Activated gamma-delta T cell treated with Interleukin-2 at 50 U/mL for 16 hours (primary cell): ENCODE measurements around the gene AMMECR1L.
"Not testable (repeated sequence)": the region's sequence is repeated elsewhere in the genome, so short reads cannot be mapped to it uniquely, and the experiment has no call there.

Experiments
- DNase-seq: peaks from one replicate; pipeline ENCODE4 v3.0.0-alpha.2; 2020

Gene AMMECR1L

DNA sequence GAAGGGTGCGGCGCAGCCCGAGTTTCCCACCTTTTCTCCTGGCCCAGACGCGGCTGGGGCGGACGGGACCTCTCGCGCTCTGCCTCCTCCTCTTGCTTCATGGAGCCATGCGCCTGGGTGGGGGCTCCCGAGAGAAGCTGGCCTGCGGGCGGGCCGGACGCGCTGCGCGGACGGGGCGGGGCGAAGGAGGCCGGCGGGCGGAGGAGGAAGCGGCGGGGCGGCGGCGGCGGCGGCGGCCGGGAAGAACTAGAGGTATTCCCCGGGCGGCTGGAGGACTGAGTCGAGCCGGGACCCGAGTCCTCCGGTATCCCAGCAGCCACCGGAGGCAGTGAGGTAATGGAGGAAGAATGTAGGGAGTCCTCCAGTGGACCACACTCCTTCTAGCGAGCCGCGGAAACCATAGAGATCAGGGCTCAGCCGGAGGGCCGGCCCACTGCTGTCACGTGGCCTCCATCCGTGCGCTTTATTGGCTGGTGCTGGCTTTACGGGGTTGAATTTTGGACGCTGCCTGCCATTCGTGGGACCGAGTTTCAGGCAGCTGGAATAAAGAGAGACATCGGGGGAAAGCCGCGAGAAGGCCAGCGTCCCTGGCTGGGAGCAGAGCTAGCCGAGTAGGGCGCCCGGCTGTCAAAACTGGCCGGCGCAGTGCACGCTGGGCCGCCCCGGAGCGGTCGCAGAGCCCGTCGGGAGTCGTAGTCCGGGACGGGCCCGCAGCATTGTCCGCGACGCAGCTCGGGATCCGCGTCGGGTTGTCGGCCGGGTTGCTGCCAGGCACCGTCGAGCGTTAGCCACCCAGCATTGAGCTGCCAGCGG lies at the start of gene AMMECR1L:
TSS of gene AMMECR1L (minus strand) at position 177 of the 813 bp plus-strand sequence. CDS start 11,722 bp downstream, outside the sequence.
- peak; percentile 63 for DNase-seq

DNA sequence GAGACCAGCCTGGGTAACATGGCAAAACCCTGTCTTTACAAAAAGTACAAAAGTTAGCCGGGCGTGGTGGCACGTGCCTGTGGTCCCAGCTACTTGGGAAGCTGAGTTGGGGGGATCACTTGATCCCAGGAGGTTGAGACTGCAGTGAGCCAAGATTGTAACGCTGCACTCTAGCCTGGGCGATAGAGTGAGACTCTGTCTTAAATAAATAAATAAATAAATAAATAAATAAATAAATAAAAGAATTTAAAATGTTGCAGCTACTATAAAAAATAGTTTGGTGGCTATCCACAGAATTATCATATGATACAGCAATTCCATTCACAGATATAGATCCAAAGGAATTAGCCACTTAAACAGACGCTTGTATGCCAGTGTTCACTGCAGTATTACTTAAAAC lies 49.6 kb upstream of the AMMECR1L start:
- no peak for DNase-seq

DNA sequence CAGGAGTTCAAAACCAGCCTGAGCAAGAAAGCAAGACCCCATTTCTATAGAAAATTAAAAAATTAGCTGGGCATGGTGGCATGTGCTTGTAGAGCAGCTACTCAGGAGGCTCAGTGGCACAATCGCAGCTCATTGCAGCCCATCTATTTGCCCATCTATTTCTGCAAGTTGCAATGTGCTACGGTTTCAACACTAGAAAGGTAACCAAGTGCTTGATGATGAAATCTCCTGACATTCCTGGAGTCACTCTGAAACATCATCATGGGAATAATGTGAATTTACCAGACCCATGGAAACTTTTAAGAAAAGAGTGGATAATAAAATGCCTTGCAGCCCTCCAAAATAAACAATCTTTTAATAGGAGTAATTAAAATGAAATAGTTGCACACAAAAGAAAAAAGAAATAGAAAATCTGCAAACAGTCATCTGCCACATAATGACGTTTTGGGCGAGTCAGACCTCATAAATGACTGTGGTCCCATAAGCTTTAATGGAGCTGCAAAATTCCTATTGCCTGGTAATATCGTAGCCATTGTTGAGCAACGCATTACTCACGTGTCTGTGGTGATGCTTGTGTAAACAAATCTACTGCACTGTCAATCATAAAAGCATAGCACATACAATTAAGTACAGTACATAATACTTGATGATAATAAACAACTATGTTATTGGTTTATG lies 46.6 kb upstream of the AMMECR1L start:
- DNase-seq = no peak

DNA sequence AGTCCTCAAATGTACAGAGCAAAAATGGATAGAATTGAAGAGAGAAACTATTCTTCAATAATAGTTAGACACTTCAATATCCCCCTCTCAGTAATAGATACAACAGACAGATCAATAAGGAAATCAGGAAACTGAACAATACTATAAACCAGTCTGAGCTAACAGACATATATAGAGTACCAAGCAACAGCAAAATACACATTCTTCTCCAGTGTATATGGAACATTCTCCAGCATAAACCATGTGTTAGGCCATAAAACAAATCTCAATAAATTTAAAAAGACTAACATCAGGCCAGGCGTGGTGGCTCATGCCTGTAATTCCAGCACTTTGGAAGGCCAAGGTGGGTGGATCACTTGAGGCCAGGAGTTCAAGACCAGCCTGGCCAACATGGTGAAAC lies 43.7 kb upstream of the AMMECR1L start:
- DNase-seq = no peak

DNA sequence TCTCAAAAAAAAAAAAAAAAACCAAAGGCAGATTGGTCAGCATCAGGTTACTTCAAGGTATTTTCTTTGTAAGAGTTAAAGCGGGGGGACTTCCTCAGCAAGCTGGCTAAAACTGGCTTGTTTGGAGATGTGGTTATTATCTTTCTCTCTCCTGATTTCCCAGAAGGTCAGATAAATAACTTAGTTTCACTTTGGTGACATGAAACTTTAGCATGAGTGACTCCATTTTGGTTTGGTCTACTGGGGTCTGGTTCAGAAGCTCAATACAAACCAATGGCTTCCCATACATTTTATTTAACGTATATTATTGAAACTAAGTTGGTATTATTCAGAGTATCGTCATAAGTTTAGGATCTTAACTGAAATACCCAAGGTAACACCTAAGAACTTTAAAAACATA lies 41.6 kb upstream of the AMMECR1L start:
- DNase-seq = no peak

DNA sequence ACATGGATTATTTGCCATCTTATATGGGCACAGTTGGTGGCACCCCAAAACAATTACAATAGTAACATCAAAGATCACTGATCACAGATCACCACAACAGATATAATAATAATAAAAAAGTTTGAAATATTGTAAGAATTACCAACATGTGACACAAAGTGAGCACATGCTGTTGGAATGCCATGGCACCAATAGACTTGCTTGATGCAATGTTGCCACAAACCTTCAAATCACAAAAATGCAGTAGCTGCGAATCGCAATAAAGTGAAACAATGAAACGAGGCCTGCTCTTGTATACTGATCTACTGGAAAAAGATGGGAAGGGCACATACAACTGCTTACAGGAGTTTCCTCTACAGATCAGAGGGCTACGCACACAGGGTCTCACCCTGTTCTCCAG lies 32.2 kb upstream of the AMMECR1L start:
- DNase-seq = no peak

DNA sequence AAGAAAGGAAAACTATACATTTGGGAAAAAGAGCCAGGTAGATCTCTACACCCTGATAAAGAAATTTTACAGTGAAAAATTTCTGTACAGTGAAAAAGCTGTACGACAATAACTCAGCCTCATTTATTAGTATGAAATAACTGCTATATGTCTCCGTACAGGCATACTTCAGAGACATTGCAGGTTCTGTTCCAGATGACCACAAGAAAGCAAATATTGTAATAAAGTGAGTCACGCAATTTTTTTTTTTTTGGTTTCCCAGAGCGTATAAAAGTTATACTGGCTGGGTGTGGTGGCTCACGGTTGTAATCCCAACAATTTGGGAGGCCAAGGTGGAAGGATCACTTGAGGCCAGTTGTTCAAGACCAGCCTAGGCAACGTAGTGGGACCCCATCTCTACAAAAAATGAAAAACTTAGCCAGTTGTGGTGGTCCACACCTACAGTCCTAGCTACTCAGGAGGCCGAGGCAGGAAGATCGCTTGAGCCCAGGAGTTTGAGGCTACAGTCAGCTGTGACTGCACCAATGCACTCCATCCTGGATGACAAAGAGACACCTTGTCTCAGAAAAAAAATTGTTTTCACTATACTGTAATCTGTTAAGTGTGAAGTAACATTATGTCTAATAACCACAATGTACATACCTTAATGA lies 28.2 kb upstream of the AMMECR1L start:
- DNase-seq = no peak

GRCh38 chr2:127911737-127912136 lies 26.0 kb upstream of the AMMECR1L start:
- no peak for DNase-seq

DNA sequence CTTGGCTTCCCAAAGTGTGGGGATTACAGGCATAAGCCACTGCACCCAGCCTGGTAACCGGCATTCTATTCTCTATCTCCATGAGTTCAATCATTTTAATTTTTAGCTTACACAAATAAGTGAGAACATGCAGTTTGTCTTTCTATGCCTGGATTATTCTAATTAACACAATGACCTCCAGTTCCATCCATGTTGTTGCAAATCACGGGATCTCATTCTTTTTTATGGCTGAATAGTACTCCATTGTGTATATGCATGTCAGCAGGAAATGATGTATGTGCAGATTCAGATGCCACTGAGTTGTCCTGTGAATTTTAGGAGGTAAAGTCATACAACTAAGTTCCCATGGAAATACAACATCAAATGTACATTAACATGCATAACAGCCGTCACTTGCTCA lies 24.7 kb upstream of the AMMECR1L start:
- no peak for DNase-seq

- no peak for DNase-seq
Observed at GRCh38 chr2:127909019-127909418, 23.3 kb upstream of the AMMECR1L start.

DNA sequence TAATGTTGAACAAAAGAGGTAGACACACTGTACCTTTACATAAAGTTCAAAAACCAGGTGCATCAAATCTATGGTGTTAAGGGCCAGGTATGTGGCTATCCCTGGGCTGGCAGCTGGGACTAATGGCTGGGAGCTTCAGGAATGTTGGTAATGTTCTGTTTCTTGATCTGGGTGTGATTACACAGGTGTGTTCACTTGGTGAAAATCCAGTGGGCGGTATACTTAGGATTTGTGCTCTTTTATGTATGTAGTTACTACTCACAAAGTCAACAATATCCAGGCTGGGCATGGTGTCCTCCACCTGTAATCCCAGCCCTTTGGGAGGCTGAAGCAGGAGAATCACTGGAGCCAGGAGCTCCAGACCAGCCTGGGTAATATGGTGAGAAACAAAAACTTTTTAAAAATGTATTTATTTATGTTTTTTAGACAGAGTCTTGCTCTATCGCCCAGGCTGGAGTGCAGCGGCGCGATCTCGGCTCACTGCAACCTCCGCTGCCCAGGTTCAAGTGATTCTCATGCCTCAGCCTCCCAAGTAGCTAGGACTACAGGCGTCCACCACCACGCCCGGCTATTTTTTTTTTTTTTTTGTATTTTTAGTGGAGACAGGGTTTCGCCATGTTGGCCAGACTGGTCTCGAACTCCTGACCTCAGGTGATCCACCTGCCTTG lies 22.1 kb upstream of the AMMECR1L start:
- DNase-seq = not testable (repeated sequence)

DNA sequence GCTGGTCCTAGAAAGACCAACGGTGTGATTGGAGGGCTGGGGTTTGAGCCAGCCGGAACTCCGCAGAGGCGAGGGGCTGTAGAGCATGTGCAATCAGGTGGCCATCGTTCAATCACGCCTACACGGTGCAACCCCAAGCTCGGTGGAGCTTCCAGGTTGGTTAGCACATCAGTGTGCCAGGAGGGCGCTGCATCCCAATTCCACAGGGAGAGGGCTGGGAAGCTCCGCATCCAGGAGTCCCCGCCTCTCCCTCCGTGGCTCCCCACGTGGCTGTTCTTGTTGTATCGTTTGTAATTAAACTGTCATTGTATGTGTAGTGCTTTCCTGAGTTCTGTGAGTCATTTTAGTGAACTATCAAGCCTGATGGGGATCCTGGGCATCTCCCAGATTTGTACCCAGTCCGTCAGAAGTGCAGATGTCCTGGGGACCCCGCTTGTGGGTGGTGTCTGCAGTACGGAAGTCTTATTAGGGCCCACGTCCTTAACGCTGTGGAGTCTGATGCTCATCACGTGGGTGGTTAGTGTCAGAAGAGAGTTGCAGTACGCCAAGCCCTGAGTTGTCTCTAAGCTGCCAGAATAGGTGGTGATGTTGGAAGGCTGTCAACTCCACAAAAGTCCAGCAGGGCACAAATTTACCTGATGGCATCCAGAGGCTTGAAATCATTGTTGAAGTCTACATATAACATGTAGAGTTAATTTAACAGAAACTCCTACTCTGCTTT lies 20.6 kb upstream of the AMMECR1L start:
- DNase-seq = no peak

- no peak for DNase-seq
Observed at GRCh38 chr2:127901339-127902056, 15.7 kb upstream of the AMMECR1L start.

GRCh38 chr2:127897531-127898211 lies 11.9 kb upstream of the AMMECR1L start:
- DNase-seq = no peak

DNA sequence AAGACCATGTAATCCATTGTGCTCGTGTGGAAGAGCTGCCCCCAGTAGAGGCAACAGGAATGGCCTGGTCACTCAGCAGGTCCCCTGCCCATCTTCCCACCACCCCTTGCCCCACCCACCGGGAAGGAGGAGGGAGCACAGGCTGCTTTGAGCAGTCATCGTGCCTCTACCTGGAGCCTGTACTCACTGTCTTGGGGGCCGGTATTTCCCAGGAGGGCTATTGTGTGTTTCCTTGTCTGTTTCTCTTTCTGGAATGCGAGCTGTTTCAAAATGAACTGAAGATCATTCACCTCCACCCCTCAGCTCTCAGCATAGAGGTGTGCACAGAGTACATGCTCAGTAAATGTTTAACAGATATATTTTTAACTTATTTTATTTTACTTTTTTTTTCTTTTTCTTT lies 7.7 kb upstream of the AMMECR1L start:
- DNase-seq = no peak

DNA sequence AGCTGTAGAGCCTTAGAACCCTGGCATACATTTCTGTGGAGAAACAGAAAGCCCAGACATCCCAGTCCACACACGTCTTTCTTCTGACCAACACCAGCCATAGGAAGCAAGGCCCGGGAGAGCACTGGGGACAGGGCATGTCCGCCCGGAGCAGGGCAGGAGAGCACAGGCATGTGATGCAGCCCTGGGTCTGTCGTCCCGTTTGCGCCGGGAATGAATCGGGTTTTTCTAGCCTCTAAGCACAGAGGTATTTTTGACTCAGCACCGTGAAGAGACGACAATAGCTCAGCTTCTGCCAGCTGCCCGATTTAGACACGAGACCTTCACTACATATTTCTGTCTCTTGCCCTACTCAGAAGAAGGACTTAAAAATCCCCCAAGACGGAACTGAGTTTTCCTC lies 7.3 kb upstream of the AMMECR1L start:
- DNase-seq = no peak

- DNase-seq = no peak
Observed at GRCh38 chr2:127891811-127892210, 6.1 kb upstream of the AMMECR1L start.

- DNase-seq = not testable (repeated sequence)
Observed at GRCh38 chr2:127890756-127891155, 5.0 kb upstream of the AMMECR1L start.

- no peak for DNase-seq
Observed at GRCh38 chr2:127888772-127889171, 3.0 kb upstream of the AMMECR1L start.

DNA sequence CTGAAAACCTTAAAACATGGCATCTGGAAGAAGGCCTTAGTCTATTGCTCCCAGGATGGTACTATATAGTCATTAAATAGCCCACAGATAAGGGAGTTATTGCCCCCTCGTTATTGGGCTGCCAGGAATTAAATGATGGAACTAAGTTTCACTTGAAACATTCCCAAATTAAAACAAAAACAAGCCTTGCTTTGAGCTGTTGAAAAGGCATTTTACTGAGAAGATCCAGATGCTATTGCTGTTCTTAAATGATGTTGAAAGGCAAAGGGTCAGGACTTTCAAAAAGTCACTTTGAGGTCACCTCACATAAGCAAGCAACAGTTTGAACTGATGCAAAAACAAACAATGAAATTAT lies 2.0 kb upstream of the AMMECR1L start:
- DNase-seq = no peak

DNA sequence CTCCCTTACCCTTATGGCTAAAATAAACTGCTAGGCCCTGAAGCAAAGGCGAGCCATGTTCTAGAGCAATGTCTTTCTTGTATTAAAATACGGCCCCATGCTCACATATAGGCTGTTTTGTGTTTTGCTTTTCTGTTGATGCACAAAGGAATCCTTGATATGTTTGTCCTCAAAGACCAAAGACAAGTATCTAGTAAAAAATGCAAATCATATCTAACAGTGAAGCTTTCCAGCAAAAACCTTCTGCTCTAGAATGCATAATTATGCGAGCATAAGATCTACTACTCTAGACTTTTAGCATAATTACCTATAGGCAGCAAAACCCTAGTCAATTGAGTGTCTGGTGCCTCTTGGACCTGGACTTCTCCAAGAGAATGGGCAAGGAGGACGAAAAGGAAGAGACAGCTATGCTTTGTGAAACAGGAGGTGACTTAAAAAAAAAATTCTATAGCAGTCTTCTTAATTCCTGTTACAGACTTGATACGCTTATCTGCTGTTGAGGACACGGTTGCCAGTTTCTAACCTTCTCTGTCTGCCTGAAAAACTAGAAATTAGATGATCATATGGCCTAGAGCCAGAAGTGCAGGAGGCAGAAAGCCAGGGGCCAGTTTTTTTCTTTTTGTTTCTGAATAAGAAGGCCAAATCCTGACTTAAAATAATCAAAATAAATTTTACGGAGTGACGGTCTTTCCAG lies 1.5 kb upstream of the AMMECR1L start:
- no peak for DNase-seq
